WI38 (cell line): ENCODE data around the gene OR2L8.
"Not testable (repeated sequence)": the region's sequence is repeated elsewhere in the genome, so short reads cannot be mapped to it uniquely, and the experiment has no call there.

Source experiments
- H3K4me3 ChIP-seq: 2 replicates; pipeline ENCODE4 v1.5.1; 2011; ENCODE audit warnings: low read depth, mild to moderate bottlenecking, control low read depth, low read length
- TF ChIP-seq, protein P1 (sequence below): IDR thresholded peaks from 2 replicates; pipeline ENCODE4 v1.5.1; 2012; ENCODE audit warnings: low read depth, mild to moderate bottlenecking, control low read depth, low read length

The OR2L8 gene

DNA sequence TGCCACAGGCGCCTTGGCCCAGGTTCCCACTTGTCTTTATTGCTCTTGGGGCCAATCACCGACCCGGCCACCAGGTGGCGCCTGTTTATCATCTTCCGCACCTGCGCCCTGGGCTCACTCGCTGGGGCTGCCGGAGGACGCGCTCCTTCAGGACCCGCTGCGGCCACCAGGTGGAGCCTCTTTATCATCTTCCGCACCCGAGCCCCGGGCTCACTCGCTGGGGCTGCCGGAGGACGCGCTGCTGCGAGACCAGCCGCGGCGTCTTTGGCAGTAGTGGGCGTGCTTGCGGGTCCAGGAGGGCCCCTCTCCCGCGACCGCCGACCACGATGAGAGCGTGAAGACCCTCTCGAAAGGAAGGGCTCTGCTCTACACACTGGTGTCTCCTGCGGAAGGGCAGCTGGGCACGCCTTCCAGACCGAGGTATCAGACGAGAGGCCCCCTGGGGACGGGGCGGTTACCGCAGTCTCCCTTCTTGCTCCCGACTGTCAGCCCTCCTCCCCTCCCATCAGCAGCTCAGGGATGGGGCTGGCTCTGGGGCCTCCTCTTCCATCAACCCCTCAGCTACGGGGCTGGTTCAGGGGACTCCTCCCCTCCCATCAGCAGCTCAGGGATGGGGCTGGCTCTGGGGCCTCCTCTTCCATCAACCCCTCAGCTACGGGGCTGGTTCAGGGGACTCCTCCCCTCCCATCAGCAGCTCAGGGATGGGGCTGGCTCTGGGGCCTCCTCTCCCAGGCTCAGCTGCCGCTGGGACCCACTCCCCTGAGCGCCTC lies 11.5 kb upstream of the OR2L8 start:
- TF ChIP-seq, protein P1, sequence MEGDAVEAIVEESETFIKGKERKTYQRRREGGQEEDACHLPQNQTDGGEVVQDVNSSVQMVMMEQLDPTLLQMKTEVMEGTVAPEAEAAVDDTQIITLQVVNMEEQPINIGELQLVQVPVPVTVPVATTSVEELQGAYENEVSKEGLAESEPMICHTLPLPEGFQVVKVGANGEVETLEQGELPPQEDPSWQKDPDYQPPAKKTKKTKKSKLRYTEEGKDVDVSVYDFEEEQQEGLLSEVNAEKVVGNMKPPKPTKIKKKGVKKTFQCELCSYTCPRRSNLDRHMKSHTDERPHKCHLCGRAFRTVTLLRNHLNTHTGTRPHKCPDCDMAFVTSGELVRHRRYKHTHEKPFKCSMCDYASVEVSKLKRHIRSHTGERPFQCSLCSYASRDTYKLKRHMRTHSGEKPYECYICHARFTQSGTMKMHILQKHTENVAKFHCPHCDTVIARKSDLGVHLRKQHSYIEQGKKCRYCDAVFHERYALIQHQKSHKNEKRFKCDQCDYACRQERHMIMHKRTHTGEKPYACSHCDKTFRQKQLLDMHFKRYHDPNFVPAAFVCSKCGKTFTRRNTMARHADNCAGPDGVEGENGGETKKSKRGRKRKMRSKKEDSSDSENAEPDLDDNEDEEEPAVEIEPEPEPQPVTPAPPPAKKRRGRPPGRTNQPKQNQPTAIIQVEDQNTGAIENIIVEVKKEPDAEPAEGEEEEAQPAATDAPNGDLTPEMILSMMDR, result 0 out of 2 replicates have a peak, but pooled peaks have one; percentile 10
- H3K4me3 ChIP-seq, result not testable (repeated sequence)

DNA sequence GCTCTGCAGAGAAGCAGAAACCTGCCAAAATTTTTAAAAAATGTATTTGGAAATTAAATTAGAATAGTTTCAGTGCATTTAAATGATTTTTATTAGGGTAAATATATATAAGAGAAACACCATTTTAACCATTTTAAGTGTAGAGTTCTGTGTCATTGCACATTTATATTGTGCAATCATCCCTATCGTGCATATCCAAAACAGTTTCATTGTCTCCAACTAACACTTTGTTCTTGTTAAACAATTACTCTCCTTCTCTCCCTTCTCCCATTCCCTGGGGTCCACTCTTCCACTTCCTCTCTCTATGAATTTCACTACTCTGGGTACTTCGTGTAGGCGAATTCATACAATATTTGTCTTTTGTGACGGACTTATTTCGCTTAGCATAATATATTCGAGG lies 6.0 kb upstream of the OR2L8 start:
- H3K4me3 ChIP-seq, result no peak overlapping the region
- TF ChIP-seq, protein P1, result no peak

DNA sequence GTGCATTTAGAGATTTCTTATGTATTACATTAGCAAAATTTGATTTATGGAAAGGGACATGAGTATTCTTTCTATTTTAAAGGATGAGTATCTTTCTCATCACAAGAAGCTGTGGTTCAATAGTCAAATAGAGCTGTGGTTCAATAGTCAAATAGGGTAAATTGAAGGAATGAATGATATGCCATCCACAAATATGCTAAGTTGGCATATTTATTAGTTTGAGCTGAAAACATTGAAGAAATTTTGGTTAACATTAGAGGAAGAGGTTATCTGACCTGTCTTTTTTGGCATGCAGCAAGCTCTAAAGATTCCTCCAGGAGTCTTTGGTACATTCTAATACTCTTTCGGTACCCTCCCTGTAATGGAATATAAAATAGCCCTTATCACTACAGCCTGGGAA lies 4.8 kb downstream of the OR2L8 start:
- no peak overlapping the region for H3K4me3 ChIP-seq

DNA sequence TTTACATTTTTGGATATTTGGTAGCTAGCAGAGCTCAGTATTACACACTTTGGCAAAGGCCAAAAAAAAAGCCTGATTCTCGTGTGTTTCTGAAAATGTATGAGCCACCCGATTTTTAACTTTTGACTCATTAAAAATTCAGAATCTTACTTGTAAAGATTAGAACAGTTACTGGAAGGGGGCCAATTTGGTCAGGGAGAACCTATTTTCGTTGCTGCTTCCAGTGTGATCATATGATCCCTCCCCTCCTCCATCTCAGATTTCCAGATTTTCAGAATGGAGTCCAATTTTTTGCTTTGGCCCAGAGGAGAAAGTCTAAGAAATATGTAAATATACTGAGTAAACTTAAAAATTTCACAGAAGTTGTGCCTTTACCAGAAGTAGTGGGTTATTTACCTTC lies 13.1 kb downstream of the OR2L8 start:
- TF ChIP-seq, protein P1, result no peak
- no peak overlapping the region for H3K4me3 ChIP-seq

More for the DNA sequence above, 4.8 kb downstream of the OR2L8 start:
- TF ChIP-seq, protein P1, result no peak

DNA sequence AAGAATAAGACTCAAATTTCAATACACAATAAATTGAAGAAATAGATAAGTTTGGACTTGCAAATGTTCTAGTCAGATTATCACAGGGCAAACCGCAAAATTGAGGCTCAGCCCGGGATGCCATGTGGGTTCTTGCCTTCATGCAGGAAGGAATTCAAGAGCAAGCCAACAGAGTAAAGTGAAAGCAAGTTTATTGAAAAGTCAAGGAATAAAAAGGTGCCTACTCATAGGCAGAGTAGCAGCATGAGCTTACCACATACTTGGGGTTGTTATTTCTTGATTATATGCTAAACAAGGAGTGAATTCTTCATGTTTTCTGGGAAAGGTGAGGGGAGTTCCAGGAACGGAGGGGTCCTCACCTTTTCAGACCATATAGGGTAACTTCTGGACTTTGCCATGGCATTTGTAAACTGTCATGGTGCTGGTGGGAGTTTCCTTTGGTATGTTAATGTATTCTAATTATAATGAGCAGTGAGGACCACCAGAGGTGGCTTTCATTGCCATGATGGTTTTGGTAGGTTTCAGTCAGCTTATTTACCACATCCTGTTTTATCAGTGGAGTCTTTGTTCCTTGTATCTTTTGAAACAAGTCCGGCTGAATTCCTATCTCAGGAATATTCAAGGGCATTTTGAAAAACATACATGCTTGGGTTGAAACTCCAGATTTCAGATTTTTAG lies 14.4 kb downstream of the OR2L8 start:
- TF ChIP-seq, protein P1, result no peak
- no peak overlapping the region for H3K4me3 ChIP-seq

DNA sequence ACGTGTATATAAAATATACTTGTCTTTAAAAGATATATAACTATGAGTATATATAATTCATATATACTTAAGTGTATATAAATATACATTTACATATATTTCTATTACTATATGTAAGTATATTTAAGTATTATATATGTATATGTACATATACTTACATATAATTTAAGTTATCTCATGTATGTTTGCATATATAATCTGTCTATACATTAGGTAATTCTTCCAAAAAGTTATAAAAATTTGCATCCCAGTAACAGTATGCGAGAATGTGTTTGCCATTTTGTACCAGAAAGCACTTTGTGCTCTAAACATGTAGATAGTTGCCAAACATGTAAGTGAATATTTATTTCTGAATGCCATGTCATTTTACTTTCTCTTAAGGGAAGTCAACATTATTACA lies 16.3 kb downstream of the OR2L8 start, which contains the start of gene OR2AK2:
Gene OR2AK2 (plus strand): TSS at position 301 of the 400 bp plus-strand sequence. CDS start 144 bp downstream, outside the sequence.
- TF ChIP-seq, protein P1, result no peak
- H3K4me3 ChIP-seq, result no peak within 1 kb of the TSS
